HEK293T (cell line): ENCODE measurements around the gene ATG7.

Experiments
- BHLHE40 ChIP-seq: fragments of 450-650 bp; IDR thresholded peaks from 2 replicates; pipeline ENCODE4 v1.6.1; 2016; ENCODE audit warnings: mild to moderate bottlenecking, moderate library complexity, borderline replicate concordance
- FOXA1 ChIP-seq: fragments of 450-650 bp; IDR thresholded peaks from 2 replicates; pipeline ENCODE4 v1.6.1; 2016; ENCODE audit warnings: mild to moderate bottlenecking
- FOXM1 ChIP-seq: fragments of 450-650 bp; IDR thresholded peaks from 2 replicates; pipeline ENCODE4 v1.6.1; 2017; ENCODE audit warnings: mild to moderate bottlenecking, borderline replicate concordance
- HDGF ChIP-seq: fragments of 450-650 bp; IDR thresholded peaks from 2 replicates; pipeline ENCODE4 v1.6.1; 2017; ENCODE audit warnings: antibody characterized with exemption, borderline replicate concordance
- NFRKB ChIP-seq: fragments of 450-650 bp; IDR thresholded peaks from 2 replicates; pipeline ENCODE4 v1.6.1; 2016; ENCODE audit warnings: mild to moderate bottlenecking, moderate library complexity
- SP1 ChIP-seq: fragments of 450-650 bp; IDR thresholded peaks from 2 replicates; pipeline ENCODE4 v1.6.1; 2017
- TARDBP ChIP-seq: fragments of 450-650 bp; IDR thresholded peaks from 2 replicates; pipeline ENCODE4 v1.6.1; 2016

- TF ChIP-seq FOXM1 (no peak), TARDBP (no peak), SP1 (no peak), HDGF (no peak), FOXA1 (no peak), BHLHE40 (no peak), NFRKB (no peak)
Measured at GRCh38 chr3:11536132-11536935, 264.1 kb downstream of the ATG7 start.
